OCI-LY7 (cell line): ENCODE results near the gene NCEH1.
"Not testable (repeated sequence)": the region's sequence is repeated elsewhere in the genome, so short reads cannot be mapped to it uniquely, and the experiment has no call there.

Source experiments
- CTCF ChIP-seq: fragments of 200-600 bp; sonication (generic); conservative IDR thresholded peaks from 2 replicates; pipeline ENCODE4 v1.5.1; 2014; ENCODE audit warnings: mild to moderate bottlenecking, antibody characterized with exemption, low read length, moderate library complexity, mixed read lengths
- EZH2phosphoT487 ChIP-seq: fragments of 200-600 bp; sonication (generic); IDR thresholded peaks from 2 replicates; pipeline ENCODE4 v1.6.1; 2018; ENCODE audit warnings: low read depth, borderline replicate concordance, mild to moderate bottlenecking, mixed run types, antibody characterized with exemption, low read length, moderate library complexity, mixed read lengths

GRCh38 chr3:172702731-172703130 is 8.1 kb downstream of the NCEH1 start:
- not testable (repeated sequence) for TF ChIP-seq CTCF, EZH2phosphoT487
